Measurements from ENCODE around the gene C1orf87.

Gene C1orf87

GRCh38 chr1:60059468-60059867 is 14.1 kb downstream of the C1orf87 start:
- no peak for DNase-seq (ENCODE audit: low read depth in 2 of 2)

- no peak for DNase-seq (ENCODE audit: low read depth in 2 of 2)
These were observed 18.2 kb downstream of the C1orf87 start for GRCh38 chr1:60055336-60055735.

- no peak for DNase-seq (ENCODE audit: low read depth in 2 of 2)
These were observed 19.2 kb downstream of the C1orf87 start for GRCh38 chr1:60054374-60054773.

- no peak for DNase-seq (ENCODE audit: low read depth in 2 of 2)
These were observed 21.0 kb downstream of the C1orf87 start for GRCh38 chr1:60052601-60053000.

- DNase-seq (ENCODE audit: low read depth in 2 of 2), result no peak
These were observed 22.4 kb downstream of the C1orf87 start for GRCh38 chr1:60051191-60051590.

GRCh38 chr1:60049188-60049587 is 24.4 kb downstream of the C1orf87 start:
- no peak for DNase-seq (ENCODE audit: low read depth in 2 of 2)

- DNase-seq (ENCODE audit: low read depth in 2 of 2), result no peak
These were observed 28.7 kb downstream of the C1orf87 start for GRCh38 chr1:60044881-60045280.

- no peak for DNase-seq (ENCODE audit: low read depth in 2 of 2)
These were observed 31.8 kb downstream of the C1orf87 start for GRCh38 chr1:60041783-60042182.

GRCh38 chr1:60037669-60038068 is 35.9 kb downstream of the C1orf87 start:
- DNase-seq (ENCODE audit: low read depth in 2 of 2), result no peak

GRCh38 chr1:60036856-60037460 is 36.6 kb downstream of the C1orf87 start:
- DNase-seq (ENCODE audit: low read depth in 2 of 2), result no peak

- no peak for DNase-seq (ENCODE audit: low read depth in 2 of 2)
These were observed 37.6 kb downstream of the C1orf87 start for GRCh38 chr1:60035921-60036320.

GRCh38 chr1:60034999-60035398 is 38.6 kb downstream of the C1orf87 start:
- no peak for DNase-seq (ENCODE audit: low read depth in 2 of 2)

- DNase-seq (ENCODE audit: low read depth in 2 of 2), result no peak
These were observed 40.5 kb downstream of the C1orf87 start for GRCh38 chr1:60033066-60033465.

GRCh38 chr1:60031146-60031545 is 42.4 kb downstream of the C1orf87 start:
- no peak for DNase-seq (ENCODE audit: low read depth in 2 of 2)

GRCh38 chr1:60025552-60025951 is 48.0 kb downstream of the C1orf87 start:
- DNase-seq (ENCODE audit: low read depth in 2 of 2), result no peak

GRCh38 chr1:60017508-60018205 is 55.9 kb downstream of the C1orf87 start:
- no peak for DNase-seq (ENCODE audit: low read depth in 2 of 2)

GRCh38 chr1:60010690-60011089 is 62.9 kb downstream of the C1orf87 start:
- no peak for DNase-seq (ENCODE audit: low read depth in 2 of 2)

GRCh38 chr1:60008500-60008899 is 65.1 kb downstream of the C1orf87 start:
- no peak for DNase-seq (ENCODE audit: low read depth in 2 of 2)

GRCh38 chr1:60000625-60001024 is 72.9 kb downstream of the C1orf87 start:
- no peak for DNase-seq (ENCODE audit: low read depth in 2 of 2)

- no peak for DNase-seq (ENCODE audit: low read depth in 2 of 2)
These were observed 73.8 kb downstream of the C1orf87 start for GRCh38 chr1:59999746-60000145.

GRCh38 chr1:59999006-59999405 is 74.6 kb downstream of the C1orf87 start:
- no peak for DNase-seq (ENCODE audit: low read depth in 2 of 2)

GRCh38 chr1:59997479-59998115 is 76.0 kb downstream of the C1orf87 start:
- no peak for DNase-seq (ENCODE audit: low read depth in 2 of 2)

Measured in stimulated activated CD8-positive, alpha-beta memory T cell treated with anti-CD3 and anti-CD28 coated beads, Interleukin-15, amount 100 ng/mL, for 4 hours (primary cell).